ENCODE measurements around the gene IGDCC3.

- TF ChIP-seq POLR2AphosphoS5 (IDR thresholded peaks at IDR 0.05) (no peak), POLR2A (IDR thresholded peaks at IDR 0.05) (no peak), CTCF (IDR thresholded peaks at IDR 0.05) (no peak)
Observed at GRCh38 chr15:65394936-65395335, 17.1 kb upstream of the IGDCC3 start.
